ENCODE measurements around the gene LTN1.

- no peak for TF ChIP-seq POLR2AphosphoS5 (IDR thresholded peaks at IDR 0.05; ENCODE audit: low read depth, low read length)
- TF ChIP-seq REST (IDR thresholded peaks at IDR 0.05; ENCODE audit: insufficient read depth in 1 of 2, low read depth in 2 of 2, low read length in 2 of 2) = no peak
- TF ChIP-seq TAF1 (IDR thresholded peaks at IDR 0.05; ENCODE audit: borderline replicate concordance, insufficient read depth, low read length) = no peak
- TF ChIP-seq SIN3A (IDR thresholded peaks at IDR 0.05; ENCODE audit: borderline replicate concordance, insufficient read depth, low read length) = no peak
- TF ChIP-seq FOXP2 (optimal IDR thresholded peaks at IDR 0.05; ENCODE audit: borderline replicate concordance, extremely low read depth, extremely low read length, insufficient read depth) = no peak
These were observed 70.3 kb downstream of the LTN1 start for GRCh38 chr21:28922368-28922767.

Data from PFSK-1 (cell line).